Measurements from ENCODE around the gene ALKBH2. TPM values are rescaled to one million over a fixed set of nuclear protein-coding genes. Genes with fewer than 3 reads are reported as not detected.
"Not testable (repeated sequence)": the region's sequence is repeated elsewhere in the genome, so short reads cannot be mapped to it uniquely, and the experiment has no call there.

Gene ALKBH2
- total RNA-seq, 1 experiment from 2014 or later, result 30.6 TPM

DNA sequence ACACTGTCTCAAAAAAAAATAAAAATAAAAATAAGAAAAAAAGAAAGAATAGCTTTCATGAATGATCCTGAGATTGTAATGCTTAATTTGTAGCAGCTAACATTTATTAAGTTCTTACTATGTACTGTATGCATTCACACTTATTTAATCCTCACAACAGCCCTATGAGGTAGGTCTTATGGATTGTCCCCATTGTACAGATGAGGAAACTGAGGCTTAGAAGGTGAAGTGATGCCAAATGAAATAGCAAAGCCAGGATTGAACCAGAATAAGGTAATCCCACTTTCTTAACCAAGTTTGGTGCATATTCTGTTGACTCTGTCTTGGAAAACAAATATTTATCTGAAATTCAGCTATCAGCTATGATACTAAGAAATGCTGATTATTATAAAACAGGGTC lies 38.8 kb downstream of the ALKBH2 start:
- Histone ChIP-seq H2AFZ (ENCODE audit: low read length) (no peak overlapping the region), H3K4me2 (ENCODE audit: low read depth, low read length, poor library complexity, severe bottlenecking) (peak overlapping the region; percentile 94), H3K27ac (ENCODE audit: low read length) (no peak overlapping the region), H3K27me3 (ENCODE audit: low read length) (no peaks in the 10 kb centered on the region), H3K4me1 (ENCODE audit: low read length) (peaks cover 14% of the 10 kb centered on the region), H3K4me3 (ENCODE audit: low read length) (no peak overlapping the region), H3K9ac (ENCODE audit: low read length) (no peak overlapping the region), H3K9me2 (replicated peaks; ENCODE audit: insufficient read depth, low read length) (no peaks in the 10 kb centered on the region), H3K79me2 (ENCODE audit: low read length) (peaks cover 23% of the 10 kb centered on the region), H3K9me3 (ENCODE audit: low read length) (no peaks in the 10 kb centered on the region), H3K36me3 (ENCODE audit: insufficient read depth, low read length) (no peaks in the 10 kb centered on the region), H4K20me1 (ENCODE audit: insufficient read depth, low read depth, low read length) (no peaks in the 10 kb centered on the region)
- no peak for DNase-seq

DNA sequence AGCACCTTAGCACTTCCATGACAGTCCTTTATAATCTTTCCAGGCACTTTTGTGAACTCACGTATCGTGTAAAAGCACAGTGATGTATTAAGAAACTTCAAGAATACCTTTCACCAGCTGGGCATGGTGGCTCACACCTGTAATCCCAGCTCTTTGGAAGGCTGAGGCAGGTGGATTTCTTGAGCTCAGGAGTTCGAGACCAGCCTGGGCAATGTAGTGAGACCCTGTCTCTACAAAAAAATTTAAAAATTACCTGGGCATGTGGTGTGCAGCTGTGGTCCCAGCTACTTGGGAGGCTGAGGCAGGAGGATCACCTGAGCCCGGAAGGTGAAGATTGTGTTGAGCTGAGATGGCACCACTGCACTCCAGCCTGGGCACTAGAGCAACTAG lies 39.2 kb downstream of the ALKBH2 start:
- H2AFZ ChIP-seq (ENCODE audit: low read length); DNase-seq; H3K27me3 ChIP-seq (ENCODE audit: low read length); H4K20me1 ChIP-seq (ENCODE audit: insufficient read depth, low read depth, low read length); H3K9me2 ChIP-seq (replicated peaks; ENCODE audit: insufficient read depth, low read length); H3K36me3 ChIP-seq (ENCODE audit: insufficient read depth, low read length); H3K9me3 ChIP-seq (ENCODE audit: low read length): not testable (repeated sequence)
- Histone ChIP-seq H3K4me3 (ENCODE audit: low read length) (peak overlapping the region; percentile 76), H3K4me2 (ENCODE audit: low read depth, low read length, poor library complexity, severe bottlenecking) (peak overlapping the region; percentile 94), H3K79me2 (ENCODE audit: low read length) (peaks cover 23% of the 10 kb centered on the region), H3K9ac (ENCODE audit: low read length) (peak overlapping the region; percentile 85), H3K27ac (ENCODE audit: low read length) (peak overlapping the region; percentile 47; the same call in 1 of the 2 replicates), H3K4me1 (ENCODE audit: low read length) (peaks cover 14% of the 10 kb centered on the region)

DNA sequence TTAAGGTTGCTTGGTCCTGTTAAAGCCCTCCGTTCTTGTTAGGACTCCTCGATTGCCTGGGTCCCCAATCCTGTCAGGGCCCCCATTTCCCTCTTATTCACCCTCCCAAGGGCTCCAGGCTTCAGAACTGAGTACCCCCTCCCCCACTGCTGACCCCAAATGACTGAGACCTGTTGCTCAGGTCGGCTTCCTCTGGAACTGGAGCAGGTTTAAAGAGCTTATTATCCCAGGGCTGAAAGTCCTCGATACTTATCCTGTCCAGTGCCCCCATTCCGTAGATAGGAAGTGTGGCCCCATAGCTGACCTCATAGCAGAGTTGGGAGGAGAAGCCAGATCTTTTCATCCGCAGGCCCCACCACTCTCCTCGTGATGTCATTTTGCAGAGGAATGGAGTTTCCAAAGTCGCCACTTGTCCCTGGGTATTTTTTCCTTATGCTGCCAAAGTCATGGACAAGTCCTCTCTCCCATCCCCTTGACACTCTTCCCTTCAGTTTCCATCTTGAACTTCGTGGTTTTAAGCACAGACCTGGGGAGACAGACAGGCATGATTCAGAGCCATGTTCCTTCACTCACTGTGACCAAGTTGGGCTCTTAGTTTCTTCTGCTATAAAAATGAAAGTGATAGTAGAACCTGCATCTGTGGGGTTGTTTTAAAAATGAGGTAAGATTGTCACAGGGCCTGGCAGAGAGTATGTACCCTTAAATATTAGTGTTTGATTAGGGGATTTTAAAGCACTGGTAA lies 39.7 kb downstream of the ALKBH2 start:
- H2AFZ ChIP-seq (ENCODE audit: low read length), result peak overlapping the region; percentile 84
- DNase-seq, result peak; percentile 48
- peak overlapping the region; percentile 94 for H3K4me2 ChIP-seq (ENCODE audit: low read depth, low read length, poor library complexity, severe bottlenecking)
- H4K20me1 ChIP-seq (ENCODE audit: insufficient read depth, low read depth, low read length), result no peaks in the 10 kb centered on the region
- H3K36me3 ChIP-seq (ENCODE audit: insufficient read depth, low read length), result no peaks in the 10 kb centered on the region
- H3K79me2 ChIP-seq (ENCODE audit: low read length), result peaks cover 23% of the 10 kb centered on the region
- no peaks in the 10 kb centered on the region for H3K9me2 ChIP-seq (replicated peaks; ENCODE audit: insufficient read depth, low read length)
- H3K27me3 ChIP-seq (ENCODE audit: low read length), result no peaks in the 10 kb centered on the region
- peaks cover 14% of the 10 kb centered on the region for H3K4me1 ChIP-seq (ENCODE audit: low read length)
- H3K4me3 ChIP-seq (ENCODE audit: low read length), result peak overlapping the region; percentile 76
- H3K27ac ChIP-seq (ENCODE audit: low read length), result peak overlapping the region; percentile 47
- H3K9ac ChIP-seq (ENCODE audit: low read length), result peak overlapping the region; percentile 85
- no peaks in the 10 kb centered on the region for H3K9me3 ChIP-seq (ENCODE audit: low read length)

DNA sequence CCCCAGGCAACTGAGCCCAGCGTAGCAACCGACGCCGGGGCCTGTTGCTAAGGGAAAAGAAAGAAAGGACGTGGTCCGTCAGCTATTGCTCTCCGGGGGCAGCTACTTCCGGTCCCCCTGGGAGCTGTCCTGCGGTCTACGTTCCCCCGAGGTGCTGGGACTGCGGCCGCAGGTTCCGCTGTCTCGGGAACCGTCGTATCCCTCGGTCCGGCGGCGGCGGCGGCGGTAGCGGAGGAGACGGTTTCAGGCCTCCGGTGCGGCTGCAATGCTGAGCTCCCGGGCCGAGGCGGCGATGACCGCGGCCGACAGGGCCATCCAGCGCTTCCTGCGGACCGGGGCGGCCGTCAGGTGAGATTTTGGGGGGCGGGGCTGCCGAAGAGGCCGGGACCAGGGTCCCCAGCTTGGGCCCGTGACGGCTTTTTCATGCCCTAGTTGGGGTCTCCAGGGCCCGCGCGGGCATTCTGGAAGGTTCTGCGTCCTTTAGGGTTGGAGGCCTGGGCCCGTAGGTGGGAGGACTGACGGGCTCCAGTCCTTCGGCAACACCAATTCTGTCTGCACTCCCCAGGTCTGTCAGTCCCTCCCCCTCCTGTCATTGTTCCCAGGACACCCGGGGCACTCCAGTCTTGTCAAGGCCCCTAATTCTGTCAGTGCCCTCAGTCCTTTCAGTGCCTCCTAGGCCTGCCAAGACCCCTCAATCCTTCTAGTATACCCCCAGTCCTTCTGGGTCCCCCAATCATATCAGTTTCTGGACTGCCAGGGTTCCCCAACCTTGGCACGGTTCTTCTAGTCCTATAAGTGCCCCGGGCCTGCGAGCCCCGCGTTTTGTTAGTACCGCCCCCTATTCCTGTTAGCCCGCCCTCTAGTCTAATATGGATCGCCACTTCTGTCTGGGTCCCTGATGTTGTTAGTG lies 40.6 kb downstream of the ALKBH2 start, which contains the start of gene USP30:
Gene USP30 (plus strand): TSS at position 163 of the 910 bp plus-strand sequence. CDS start 103 bp downstream, at position 266.
- Histone ChIP-seq H2AFZ (ENCODE audit: low read length) (peak within 1 kb of the TSS; percentile 94), H3K4me2 (ENCODE audit: low read depth, low read length, poor library complexity, severe bottlenecking) (peak within 1 kb of the TSS; percentile 94), H3K4me3 (ENCODE audit: low read length) (peak within 1 kb of the TSS; percentile 76), H3K36me3 (ENCODE audit: insufficient read depth, low read length) (no peaks in the 10 kb centered on the region), H3K9ac (ENCODE audit: low read length) (peak within 1 kb of the TSS; percentile 85), H3K79me2 (ENCODE audit: low read length) (peaks cover 23% of the 10 kb centered on the region), H3K4me1 (ENCODE audit: low read length) (peaks cover 14% of the 10 kb centered on the region), H3K27me3 (ENCODE audit: low read length) (no peaks in the 10 kb centered on the region), H4K20me1 (ENCODE audit: insufficient read depth, low read depth, low read length) (no peaks in the 10 kb centered on the region), H3K9me2 (replicated peaks; ENCODE audit: insufficient read depth, low read length) (no peaks in the 10 kb centered on the region), H3K27ac (ENCODE audit: low read length) (peak within 1 kb of the TSS; percentile 47), H3K9me3 (ENCODE audit: low read length) (no peaks in the 10 kb centered on the region)
- DNase-seq, result peak; percentile 96

DNA sequence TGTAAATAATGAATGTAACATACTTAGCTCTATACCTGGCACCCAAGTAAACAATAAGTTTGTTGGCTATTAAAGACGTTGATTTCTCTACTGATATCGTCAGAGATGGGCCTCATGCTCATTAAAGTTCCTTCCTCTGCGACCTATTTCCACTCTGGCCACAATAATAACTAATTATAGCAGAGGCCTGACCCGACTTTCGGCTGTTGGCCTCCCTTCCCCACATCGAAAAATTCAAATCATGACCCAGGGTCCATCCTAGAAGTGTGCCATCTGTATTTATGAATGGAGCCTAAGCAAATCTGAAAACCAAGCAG lies 41.2 kb downstream of the ALKBH2 start:
- peak overlapping the region; percentile 94 for H3K4me2 ChIP-seq (ENCODE audit: low read depth, low read length, poor library complexity, severe bottlenecking)
- peak overlapping the region; percentile 76 for H3K4me3 ChIP-seq (ENCODE audit: low read length)
- H3K9me2 ChIP-seq (replicated peaks; ENCODE audit: insufficient read depth, low read length), result no peaks in the 10 kb centered on the region
- no peak overlapping the region for H3K27ac ChIP-seq (ENCODE audit: low read length)
- H4K20me1 ChIP-seq (ENCODE audit: insufficient read depth, low read depth, low read length), result no peaks in the 10 kb centered on the region
- H3K9ac ChIP-seq (ENCODE audit: low read length), result peak overlapping the region; percentile 85
- H2AFZ ChIP-seq (ENCODE audit: low read length), result peak overlapping the region; percentile 94
- H3K27me3 ChIP-seq (ENCODE audit: low read length), result no peaks in the 10 kb centered on the region
- H3K36me3 ChIP-seq (ENCODE audit: insufficient read depth, low read length), result no peaks in the 10 kb centered on the region
- no peak for DNase-seq
- no peaks in the 10 kb centered on the region for H3K9me3 ChIP-seq (ENCODE audit: low read length)
- peaks cover 23% of the 10 kb centered on the region for H3K79me2 ChIP-seq (ENCODE audit: low read length)
- H3K4me1 ChIP-seq (ENCODE audit: low read length), result peaks cover 14% of the 10 kb centered on the region

DNA sequence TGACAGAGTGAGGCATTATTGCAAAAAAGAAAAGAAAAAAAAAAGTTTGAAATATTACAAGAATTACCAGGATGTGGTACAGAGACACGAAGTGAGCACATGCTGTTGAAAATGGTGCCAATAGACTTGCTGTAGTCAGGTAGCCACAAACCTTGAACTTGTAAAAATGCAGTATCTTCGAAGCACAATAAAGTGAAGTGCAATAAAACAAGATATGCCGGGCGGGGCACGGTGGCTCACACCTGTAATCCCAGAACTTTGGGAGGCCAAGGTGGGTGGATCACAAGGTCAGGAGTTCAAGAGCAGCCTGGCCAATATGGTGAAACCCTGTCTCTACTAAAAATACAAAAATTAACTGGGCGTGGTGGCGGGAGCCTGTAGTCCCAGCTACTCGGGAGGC lies 43.5 kb downstream of the ALKBH2 start:
- Histone ChIP-seq H3K4me1 (ENCODE audit: low read length) (peaks cover 14% of the 10 kb centered on the region), H3K79me2 (ENCODE audit: low read length) (peaks cover 15% of the 10 kb centered on the region)
- H3K9me2 ChIP-seq (replicated peaks; ENCODE audit: insufficient read depth, low read length); H3K27me3 ChIP-seq (ENCODE audit: low read length); H3K27ac ChIP-seq (ENCODE audit: low read length); H3K9me3 ChIP-seq (ENCODE audit: low read length); DNase-seq; H3K9ac ChIP-seq (ENCODE audit: low read length); H3K4me2 ChIP-seq (ENCODE audit: low read depth, low read length, poor library complexity, severe bottlenecking); H3K4me3 ChIP-seq (ENCODE audit: low read length); H2AFZ ChIP-seq (ENCODE audit: low read length); H4K20me1 ChIP-seq (ENCODE audit: insufficient read depth, low read depth, low read length); H3K36me3 ChIP-seq (ENCODE audit: insufficient read depth, low read length): not testable (repeated sequence)

DNA sequence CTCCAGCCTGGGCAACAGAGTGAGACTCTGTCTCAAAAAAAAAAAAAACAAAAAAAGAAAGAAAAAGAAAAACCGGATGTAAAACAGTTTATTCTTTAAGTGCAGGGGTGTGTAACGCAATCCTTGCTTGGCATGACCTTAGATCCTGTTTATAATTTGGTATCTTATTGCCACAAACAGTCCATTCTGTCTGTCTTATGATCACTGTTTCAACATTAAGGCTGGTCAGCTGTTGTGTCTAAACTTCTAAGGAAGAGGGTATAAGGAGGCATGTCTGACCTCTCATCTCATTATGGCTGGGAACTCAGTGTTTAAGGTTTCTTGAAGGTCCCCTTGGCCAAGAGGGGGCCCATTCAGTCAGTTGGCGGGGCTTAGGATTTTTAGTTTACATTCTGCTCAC lies 44.6 kb downstream of the ALKBH2 start:
- not testable (repeated sequence) for H3K4me3 ChIP-seq (ENCODE audit: low read length); H3K27me3 ChIP-seq (ENCODE audit: low read length); H3K9me3 ChIP-seq (ENCODE audit: low read length); H3K9ac ChIP-seq (ENCODE audit: low read length); H2AFZ ChIP-seq (ENCODE audit: low read length); H3K36me3 ChIP-seq (ENCODE audit: insufficient read depth, low read length); H3K9me2 ChIP-seq (replicated peaks; ENCODE audit: insufficient read depth, low read length); H3K27ac ChIP-seq (ENCODE audit: low read length); DNase-seq; H3K4me2 ChIP-seq (ENCODE audit: low read depth, low read length, poor library complexity, severe bottlenecking); H3K79me2 ChIP-seq (ENCODE audit: low read length); H4K20me1 ChIP-seq (ENCODE audit: insufficient read depth, low read depth, low read length)
- peaks cover 10% of the 10 kb centered on the region for H3K4me1 ChIP-seq (ENCODE audit: low read length)

DNA sequence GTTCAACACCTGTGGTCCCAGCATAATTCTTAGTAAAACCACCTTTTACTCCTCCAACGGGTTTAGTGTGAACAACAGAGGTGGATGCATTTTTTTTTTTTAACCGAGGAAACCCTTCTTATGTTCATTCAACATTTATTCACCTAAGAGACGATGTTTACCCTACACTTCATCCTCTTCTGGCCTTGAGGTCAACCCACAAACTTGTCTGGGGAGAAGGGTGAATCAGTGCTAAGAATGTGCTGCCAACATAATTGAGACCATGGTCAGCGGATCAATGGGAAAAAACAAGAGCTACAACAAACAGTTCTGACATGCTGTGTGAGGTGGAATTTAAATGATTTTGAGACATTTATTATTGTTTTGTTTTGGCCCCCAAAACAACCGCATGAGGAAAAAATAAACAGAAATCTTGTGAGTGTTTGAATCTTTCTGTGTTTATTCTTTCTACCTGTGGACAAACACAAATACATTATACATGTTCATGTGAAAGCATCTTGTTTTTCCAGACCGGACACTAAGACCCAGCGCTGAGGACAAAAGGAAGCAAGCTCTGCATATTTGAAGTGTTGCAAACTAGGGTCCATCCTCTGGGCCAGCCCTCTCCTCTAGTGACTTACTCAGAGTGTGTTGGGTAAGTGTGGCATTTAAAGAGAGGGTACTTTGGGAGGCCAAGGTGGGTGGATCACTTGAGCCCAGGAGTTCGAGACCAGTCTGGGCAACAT lies 46.0 kb downstream of the ALKBH2 start:
- no peaks in the 10 kb centered on the region for H3K36me3 ChIP-seq (ENCODE audit: insufficient read depth, low read length)
- DNase-seq, result no peak
- no peaks in the 10 kb centered on the region for H3K9me2 ChIP-seq (replicated peaks; ENCODE audit: insufficient read depth, low read length)
- H3K4me3 ChIP-seq (ENCODE audit: low read length), result no peak overlapping the region
- H3K9ac ChIP-seq (ENCODE audit: low read length), result no peak overlapping the region
- peaks cover 6% of the 10 kb centered on the region; the same call in 1 of the 2 replicates for H3K27me3 ChIP-seq (ENCODE audit: low read length)
- H4K20me1 ChIP-seq (ENCODE audit: insufficient read depth, low read depth, low read length), result no peaks in the 10 kb centered on the region
- H2AFZ ChIP-seq (ENCODE audit: low read length), result no peak overlapping the region
- H3K27ac ChIP-seq (ENCODE audit: low read length), result no peak overlapping the region
- no peaks in the 10 kb centered on the region for H3K9me3 ChIP-seq (ENCODE audit: low read length)
- H3K4me2 ChIP-seq (ENCODE audit: low read depth, low read length, poor library complexity, severe bottlenecking), result no peak overlapping the region
- peaks cover 5% of the 10 kb centered on the region for H3K4me1 ChIP-seq (ENCODE audit: low read length)
- no peaks in the 10 kb centered on the region for H3K79me2 ChIP-seq (ENCODE audit: low read length)
